HepG2 (cell line): Measurements from ENCODE around the gene MDP1. TPM values are rescaled to one million over a fixed set of nuclear protein-coding genes. Genes with fewer than 3 reads are reported as not detected.

Experiments used
- ETV5 ChIP-seq: IDR thresholded peaks from 2 replicates; pipeline ENCODE4 v1.6.1; 2018; ENCODE audit warnings: missing biosample characterization, missing genetic modification reagents, inconsistent platforms, borderline replicate concordance
- HHEX ChIP-seq: IDR thresholded peaks from 2 replicates; pipeline ENCODE4 v1.6.1; 2016; ENCODE audit warnings: control low read depth
- KLF9 ChIP-seq: IDR thresholded peaks from 2 replicates; pipeline ENCODE4 v1.6.1; 2016; ENCODE audit warnings: low read depth
- MTA1 ChIP-seq: sonication (generic); formaldehyde crosslinking; IDR thresholded peaks from 2 replicates; pipeline ENCODE4 v1.4.0; 2020; ENCODE audit warnings: missing genetic modification reagents, mild to moderate bottlenecking, borderline replicate concordance
- NFYB ChIP-seq: sonication (generic); formaldehyde crosslinking; IDR thresholded peaks from 2 replicates; pipeline ENCODE4 v1.4.0; 2020; ENCODE audit warnings: missing genetic modification reagents
- NPAS2 ChIP-seq: sonication (generic); formaldehyde crosslinking; IDR thresholded peaks from 2 replicates; pipeline ENCODE4 v1.8.0; 2022; ENCODE audit warnings: mild to moderate bottlenecking, missing genetic modification reagents, borderline replicate concordance
- RFX1 ChIP-seq: fragments of 450-650 bp; IDR thresholded peaks from 2 replicates; pipeline ENCODE4 v1.6.1; 2017
- STAG1 ChIP-seq: sonication (generic); formaldehyde crosslinking; IDR thresholded peaks from 2 replicates; pipeline ENCODE4 v1.4.0; 2020; ENCODE audit warnings: missing genetic modification reagents
- TCF12 ChIP-seq, 2 experiments: fragments of 450-650 bp in 1 of 2; sonication (generic) in 1 of 2; formaldehyde crosslinking in 1 of 2; IDR thresholded peaks; 2 replicates each; pipeline versions ENCODE4 v1.6.1 to v1.8.0; 2017 to 2022; ENCODE audit warnings: antibody characterized with exemption in 1 of 2, mild to moderate bottlenecking in 1 of 2, missing genetic modification reagents in 1 of 2, moderate library complexity in 1 of 2
- ZNF343 ChIP-seq: sonication (generic); formaldehyde crosslinking; IDR thresholded peaks from 2 replicates; pipeline ENCODE4 v1.4.0; 2020; ENCODE audit warnings: mild to moderate bottlenecking, missing genetic modification reagents
- ZNF672 ChIP-seq: sonication (generic); formaldehyde crosslinking; IDR thresholded peaks from 2 replicates; pipeline ENCODE4 v1.8.1; 2022; ENCODE audit warnings: missing genetic modification reagents
- ZNF746 ChIP-seq: sonication (generic); formaldehyde crosslinking; IDR thresholded peaks from 2 replicates; pipeline ENCODE4 v1.8.0; 2022; ENCODE audit warnings: mild to moderate bottlenecking, missing genetic modification reagents
- ZNF766 ChIP-seq: sonication (generic); formaldehyde crosslinking; IDR thresholded peaks from 2 replicates; pipeline ENCODE4 v1.5.0; 2020; ENCODE audit warnings: missing genetic modification reagents, borderline replicate concordance
- ZNF790 ChIP-seq: sonication (generic); formaldehyde crosslinking; IDR thresholded peaks from 2 replicates; pipeline ENCODE4 v1.8.0; 2022; ENCODE audit warnings: missing genetic modification reagents, mild to moderate bottlenecking, borderline replicate concordance
- polyA plus RNA-seq, 8 experiments: library from polyadenylated mRNA; depleted of rRNA in 3 of 8; stranded (reverse) in 7 of 8; unstranded in 1 of 8; fragments of >200 nt; fragmentation: Illumina TruSeq in 4 of 8; extraction: Trizol in 4 of 8; gene quantifications; 2 replicates each; pipeline versions ENCODE4 v1.2.1 to v1.2.3, GENCODE V29; 2011 to 2016; ENCODE audit warnings: low read depth in 4 of 8, missing spikeins in 1 of 8, mixed read lengths in 1 of 8; ENCODE audit not compliant: insufficient read depth in 1 of 8
- total RNA-seq, 5 experiments: library from RNA; depleted of rRNA; stranded (reverse); fragments of >200 nt; fragmentation: Illumina TruSeq; extraction: Trizol; gene quantifications; 2 replicates each; pipeline ENCODE4 v1.2.3, GENCODE V29; 2016; ENCODE audit warnings: low read depth in 1 of 5
- TF ChIP-seq, protein P1 (sequence below): IDR thresholded peaks from 2 replicates; pipeline ENCODE4 v1.6.1; 2018; ENCODE audit warnings: missing genetic modification reagents, mild to moderate bottlenecking, missing compliant biosample characterization
- TF ChIP-seq, protein P2 (sequence below): sonication (generic); formaldehyde crosslinking; conservative IDR thresholded peaks from 2 replicates; pipeline ENCODE4 v1.4.0; 2020; ENCODE audit warnings: missing genetic modification reagents
- TF ChIP-seq, protein P3 (sequence below): sonication (generic); formaldehyde crosslinking; IDR thresholded peaks from 2 replicates; pipeline ENCODE4 v1.4.0; 2020; ENCODE audit warnings: mild to moderate bottlenecking, missing genetic modification reagents, borderline replicate concordance
- TF ChIP-seq, protein P4 (sequence below): sonication (generic); formaldehyde crosslinking; IDR thresholded peaks from 2 replicates; pipeline ENCODE4 v1.4.0; 2020; ENCODE audit warnings: missing genetic modification reagents
- TF ChIP-seq, protein P5 (sequence below): sonication (generic); formaldehyde crosslinking; IDR thresholded peaks from 2 replicates; pipeline ENCODE4 v1.8.0; 2023; ENCODE audit warnings: mild to moderate bottlenecking, missing genetic modification reagents

The MDP1 gene
- total and polyA plus RNA-seq, 2 of the 13 experiments (the other 11 are each of a cell fraction or from before 2014, with no cell fraction given): 44.1 to 48.7 TPM

DNA sequence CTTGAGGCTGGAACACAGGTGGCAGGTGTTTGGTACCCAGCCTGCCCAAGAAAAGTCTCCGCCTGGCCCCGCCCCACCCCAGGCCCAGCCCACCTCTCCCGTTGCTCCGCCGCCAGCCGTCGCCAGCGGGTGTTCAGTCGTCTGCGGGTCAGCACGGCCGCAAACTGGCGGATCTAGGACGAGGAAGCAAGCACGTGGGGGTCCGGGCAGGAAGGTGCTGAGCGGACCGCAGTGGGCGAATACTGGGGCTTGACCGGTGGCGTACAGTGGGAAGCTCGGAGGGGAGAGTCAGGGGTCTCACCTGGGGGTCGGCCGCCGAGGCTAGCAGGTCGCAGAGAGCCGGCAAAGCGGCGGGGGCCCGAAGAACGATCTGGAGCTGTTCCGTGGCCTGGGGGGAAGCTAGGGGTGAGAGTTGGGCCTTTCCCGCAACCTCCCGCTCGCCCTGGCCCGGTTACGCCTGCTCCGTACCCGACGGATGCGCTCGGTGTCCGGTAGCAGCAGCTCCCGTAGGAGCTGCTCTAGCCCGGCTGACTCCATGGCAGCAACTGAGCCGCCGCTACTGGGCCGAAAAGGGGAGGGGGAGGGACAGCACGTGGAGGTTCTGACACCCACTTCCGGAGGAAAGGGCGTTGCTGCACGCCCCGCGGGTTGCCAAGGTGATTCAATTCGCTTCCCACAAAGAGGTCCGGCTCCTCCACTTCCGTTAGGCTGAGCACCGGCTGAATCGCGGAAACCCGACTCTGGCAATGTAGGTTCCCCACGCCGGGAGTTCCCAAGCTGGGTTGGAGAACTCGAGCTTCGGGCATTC lies 27.4 kb downstream of the MDP1 start, which contains the start of gene IPO4 (continued):
- TF ChIP-seq MTA1 (peak; percentile 92), TCF12 (IDR thresholded peaks at IDR 0.05) (no peak), TCF12 (CRISPR knock-in tag; IDR thresholded peaks at IDR 0.05) (peak; percentile 99), ZNF746 (CRISPR knock-in tag) (no peak), ZNF672 (no peak), STAG1 (CRISPR knock-in tag) (peak; percentile 45), ZNF766 (CRISPR knock-in tag) (peak; percentile 97), RFX1 (peak; percentile 99), NFYB (peak; percentile 60), ZNF343 (CRISPR knock-in tag) (peak; percentile 95), NPAS2 (no peak), ETV5 (peak; percentile 100), HHEX (peak; percentile 82), KLF9 (CRISPR knock-in tag) (peak; percentile 98), ZNF790 (CRISPR knock-in tag) (peak; percentile 88)
- TF ChIP-seq, protein P1, sequence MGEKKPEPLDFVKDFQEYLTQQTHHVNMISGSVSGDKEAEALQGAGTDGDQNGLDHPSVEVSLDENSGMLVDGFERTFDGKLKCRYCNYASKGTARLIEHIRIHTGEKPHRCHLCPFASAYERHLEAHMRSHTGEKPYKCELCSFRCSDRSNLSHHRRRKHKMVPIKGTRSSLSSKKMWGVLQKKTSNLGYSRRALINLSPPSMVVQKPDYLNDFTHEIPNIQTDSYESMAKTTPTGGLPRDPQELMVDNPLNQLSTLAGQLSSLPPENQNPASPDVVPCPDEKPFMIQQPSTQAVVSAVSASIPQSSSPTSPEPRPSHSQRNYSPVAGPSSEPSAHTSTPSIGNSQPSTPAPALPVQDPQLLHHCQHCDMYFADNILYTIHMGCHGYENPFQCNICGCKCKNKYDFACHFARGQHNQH (CRISPR knock-in tag): peak; percentile 99
- TF ChIP-seq, protein P2, sequence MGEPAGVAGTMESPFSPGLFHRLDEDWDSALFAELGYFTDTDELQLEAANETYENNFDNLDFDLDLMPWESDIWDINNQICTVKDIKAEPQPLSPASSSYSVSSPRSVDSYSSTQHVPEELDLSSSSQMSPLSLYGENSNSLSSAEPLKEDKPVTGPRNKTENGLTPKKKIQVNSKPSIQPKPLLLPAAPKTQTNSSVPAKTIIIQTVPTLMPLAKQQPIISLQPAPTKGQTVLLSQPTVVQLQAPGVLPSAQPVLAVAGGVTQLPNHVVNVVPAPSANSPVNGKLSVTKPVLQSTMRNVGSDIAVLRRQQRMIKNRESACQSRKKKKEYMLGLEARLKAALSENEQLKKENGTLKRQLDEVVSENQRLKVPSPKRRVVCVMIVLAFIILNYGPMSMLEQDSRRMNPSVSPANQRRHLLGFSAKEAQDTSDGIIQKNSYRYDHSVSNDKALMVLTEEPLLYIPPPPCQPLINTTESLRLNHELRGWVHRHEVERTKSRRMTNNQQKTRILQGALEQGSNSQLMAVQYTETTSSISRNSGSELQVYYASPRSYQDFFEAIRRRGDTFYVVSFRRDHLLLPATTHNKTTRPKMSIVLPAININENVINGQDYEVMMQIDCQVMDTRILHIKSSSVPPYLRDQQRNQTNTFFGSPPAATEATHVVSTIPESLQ (CRISPR knock-in tag): peak; percentile 97; the same call in 1 of the 2 replicates
- TF ChIP-seq, protein P3, sequence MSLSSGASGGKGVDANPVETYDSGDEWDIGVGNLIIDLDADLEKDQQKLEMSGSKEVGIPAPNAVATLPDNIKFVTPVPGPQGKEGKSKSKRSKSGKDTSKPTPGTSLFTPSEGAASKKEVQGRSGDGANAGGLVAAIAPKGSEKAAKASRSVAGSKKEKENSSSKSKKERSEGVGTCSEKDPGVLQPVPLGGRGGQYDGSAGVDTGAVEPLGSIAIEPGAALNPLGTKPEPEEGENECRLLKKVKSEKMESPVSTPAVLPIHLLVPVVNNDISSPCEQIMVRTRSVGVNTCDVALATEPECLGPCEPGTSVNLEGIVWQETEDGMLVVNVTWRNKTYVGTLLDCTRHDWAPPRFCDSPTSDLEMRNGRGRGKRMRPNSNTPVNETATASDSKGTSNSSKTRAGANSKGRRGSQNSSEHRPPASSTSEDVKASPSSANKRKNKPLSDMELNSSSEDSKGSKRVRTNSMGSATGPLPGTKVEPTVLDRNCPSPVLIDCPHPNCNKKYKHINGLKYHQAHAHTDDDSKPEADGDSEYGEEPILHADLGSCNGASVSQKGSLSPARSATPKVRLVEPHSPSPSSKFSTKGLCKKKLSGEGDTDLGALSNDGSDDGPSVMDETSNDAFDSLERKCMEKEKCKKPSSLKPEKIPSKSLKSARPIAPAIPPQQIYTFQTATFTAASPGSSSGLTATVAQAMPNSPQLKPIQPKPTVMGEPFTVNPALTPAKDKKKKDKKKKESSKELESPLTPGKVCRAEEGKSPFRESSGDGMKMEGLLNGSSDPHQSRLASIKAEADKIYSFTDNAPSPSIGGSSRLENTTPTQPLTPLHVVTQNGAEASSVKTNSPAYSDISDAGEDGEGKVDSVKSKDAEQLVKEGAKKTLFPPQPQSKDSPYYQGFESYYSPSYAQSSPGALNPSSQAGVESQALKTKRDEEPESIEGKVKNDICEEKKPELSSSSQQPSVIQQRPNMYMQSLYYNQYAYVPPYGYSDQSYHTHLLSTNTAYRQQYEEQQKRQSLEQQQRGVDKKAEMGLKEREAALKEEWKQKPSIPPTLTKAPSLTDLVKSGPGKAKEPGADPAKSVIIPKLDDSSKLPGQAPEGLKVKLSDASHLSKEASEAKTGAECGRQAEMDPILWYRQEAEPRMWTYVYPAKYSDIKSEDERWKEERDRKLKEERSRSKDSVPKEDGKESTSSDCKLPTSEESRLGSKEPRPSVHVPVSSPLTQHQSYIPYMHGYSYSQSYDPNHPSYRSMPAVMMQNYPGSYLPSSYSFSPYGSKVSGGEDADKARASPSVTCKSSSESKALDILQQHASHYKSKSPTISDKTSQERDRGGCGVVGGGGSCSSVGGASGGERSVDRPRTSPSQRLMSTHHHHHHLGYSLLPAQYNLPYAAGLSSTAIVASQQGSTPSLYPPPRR (CRISPR knock-in tag): peak; percentile 83
- TF ChIP-seq, protein P4, sequence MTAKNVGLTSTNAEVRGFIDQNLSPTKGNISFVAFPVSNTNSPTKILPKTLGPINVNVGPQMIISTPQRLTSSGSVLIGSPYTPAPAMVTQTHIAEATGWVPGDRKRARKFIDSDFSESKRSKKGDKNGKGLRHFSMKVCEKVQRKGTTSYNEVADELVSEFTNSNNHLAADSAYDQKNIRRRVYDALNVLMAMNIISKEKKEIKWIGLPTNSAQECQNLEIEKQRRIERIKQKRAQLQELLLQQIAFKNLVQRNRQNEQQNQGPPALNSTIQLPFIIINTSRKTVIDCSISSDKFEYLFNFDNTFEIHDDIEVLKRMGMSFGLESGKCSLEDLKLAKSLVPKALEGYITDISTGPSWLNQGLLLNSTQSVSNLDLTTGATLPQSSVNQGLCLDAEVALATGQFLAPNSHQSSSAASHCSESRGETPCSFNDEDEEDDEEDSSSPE: peak; percentile 96
- TF ChIP-seq, protein P5, sequence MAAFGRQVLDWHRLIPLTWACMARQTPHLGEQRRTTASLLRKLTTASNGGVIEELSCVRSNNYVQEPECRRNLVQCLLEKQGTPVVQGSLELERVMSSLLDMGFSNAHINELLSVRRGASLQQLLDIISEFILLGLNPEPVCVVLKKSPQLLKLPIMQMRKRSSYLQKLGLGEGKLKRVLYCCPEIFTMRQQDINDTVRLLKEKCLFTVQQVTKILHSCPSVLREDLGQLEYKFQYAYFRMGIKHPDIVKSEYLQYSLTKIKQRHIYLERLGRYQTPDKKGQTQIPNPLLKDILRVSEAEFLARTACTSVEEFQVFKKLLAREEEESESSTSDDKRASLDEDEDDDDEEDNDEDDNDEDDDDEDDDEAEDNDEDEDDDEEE (CRISPR knock-in tag): peak; percentile 87; the same call in 1 of the 2 replicates
